H1 (cell line): ENCODE data around the gene ANKRD65.

Experiments used
- CREB1 ChIP-seq: IDR thresholded peaks from 2 replicates; pipeline ENCODE4 v1.6.1; 2012; ENCODE audit warnings: inconsistent platforms
- EZH2 ChIP-seq: fragments of 200-600 bp; sonication (generic); IDR thresholded peaks from 2 replicates; pipeline ENCODE4 v1.7.1; 2012; ENCODE audit warnings: low read depth, mild to moderate bottlenecking, moderate library complexity, low read length, inconsistent platforms; ENCODE audit not compliant: severe bottlenecking
- TF ChIP-seq, protein P1 (sequence below), 3 experiments: IDR thresholded peaks; 1 replicate in 2 of 3; 2 replicates in 1 of 3; pipeline versions ENCODE4 v1.5.1 to v1.6.1; 2011; ENCODE audit warnings: low read length in 3 of 3, mild to moderate bottlenecking in 3 of 3, inconsistent platforms in 2 of 3, low read depth in 1 of 3, moderate library complexity in 1 of 3; ENCODE audit not compliant: insufficient read depth in 1 of 3; ENCODE audit errors: control extremely low read depth in 1 of 3

DNA sequence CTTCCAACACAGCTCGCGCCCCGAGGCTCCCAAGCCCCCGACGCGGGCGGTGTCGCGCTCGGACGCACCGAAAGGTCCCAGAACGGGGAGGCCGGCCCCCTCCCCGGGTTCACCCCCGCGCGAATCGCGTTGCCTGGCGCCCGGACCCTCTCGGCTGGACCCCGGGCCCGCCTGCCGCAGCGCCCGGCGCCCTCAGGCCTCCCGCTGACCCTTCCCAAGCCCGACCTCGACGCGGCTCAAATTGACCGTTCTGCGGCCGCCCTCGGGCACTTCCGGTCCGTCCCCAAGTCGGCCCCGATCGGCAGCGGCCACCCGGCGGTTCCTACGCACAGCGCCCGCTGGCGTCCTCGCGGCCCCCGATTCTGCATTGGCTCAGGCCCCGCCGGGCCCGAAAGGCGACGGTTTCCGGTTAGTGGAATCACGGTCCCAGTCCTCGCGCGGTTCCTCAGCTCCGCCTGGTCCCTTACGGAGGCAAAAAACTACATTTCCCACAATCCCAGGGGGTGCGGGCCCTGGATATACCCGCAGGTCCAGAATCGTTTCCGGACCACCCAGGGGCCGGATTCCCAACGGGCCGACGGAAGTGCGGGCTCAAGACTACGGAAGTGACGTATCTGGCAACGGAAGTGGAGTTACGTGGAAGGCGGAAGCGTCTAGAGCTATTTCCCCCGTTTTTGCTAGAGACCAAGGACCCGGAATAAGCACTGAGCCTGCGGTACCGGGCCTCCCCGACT, 46.0 kb downstream of the ANKRD65 start, which contains the start of gene AURKAIP1:
- TF ChIP-seq CREB1 = peak; percentile 85
- TF ChIP-seq EZH2 = no peak
- TF ChIP-seq, protein P1, sequence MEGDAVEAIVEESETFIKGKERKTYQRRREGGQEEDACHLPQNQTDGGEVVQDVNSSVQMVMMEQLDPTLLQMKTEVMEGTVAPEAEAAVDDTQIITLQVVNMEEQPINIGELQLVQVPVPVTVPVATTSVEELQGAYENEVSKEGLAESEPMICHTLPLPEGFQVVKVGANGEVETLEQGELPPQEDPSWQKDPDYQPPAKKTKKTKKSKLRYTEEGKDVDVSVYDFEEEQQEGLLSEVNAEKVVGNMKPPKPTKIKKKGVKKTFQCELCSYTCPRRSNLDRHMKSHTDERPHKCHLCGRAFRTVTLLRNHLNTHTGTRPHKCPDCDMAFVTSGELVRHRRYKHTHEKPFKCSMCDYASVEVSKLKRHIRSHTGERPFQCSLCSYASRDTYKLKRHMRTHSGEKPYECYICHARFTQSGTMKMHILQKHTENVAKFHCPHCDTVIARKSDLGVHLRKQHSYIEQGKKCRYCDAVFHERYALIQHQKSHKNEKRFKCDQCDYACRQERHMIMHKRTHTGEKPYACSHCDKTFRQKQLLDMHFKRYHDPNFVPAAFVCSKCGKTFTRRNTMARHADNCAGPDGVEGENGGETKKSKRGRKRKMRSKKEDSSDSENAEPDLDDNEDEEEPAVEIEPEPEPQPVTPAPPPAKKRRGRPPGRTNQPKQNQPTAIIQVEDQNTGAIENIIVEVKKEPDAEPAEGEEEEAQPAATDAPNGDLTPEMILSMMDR (IDR thresholded peaks at IDR 0.05; ENCODE audit: control extremely low read depth in 1 of 3, insufficient read depth in 1 of 3, low read depth in 1 of 3, low read length in 3 of 3) = peak in 2 of 3 experiments; percentile 8 to 14; a peak in 2 of 4 replicates
